GM19395 (cell line): ENCODE measurements around the gene SLC43A2.

Experiments
- ATAC-seq: cut with Tn5 transposase; IDR thresholded peaks from one replicate; pipeline ENCODE4 v1.9.1; 2021; ENCODE audit warnings: mild to moderate bottlenecking, moderate library complexity; ENCODE audit not compliant: unreplicated experiment

Gene SLC43A2

DNA sequence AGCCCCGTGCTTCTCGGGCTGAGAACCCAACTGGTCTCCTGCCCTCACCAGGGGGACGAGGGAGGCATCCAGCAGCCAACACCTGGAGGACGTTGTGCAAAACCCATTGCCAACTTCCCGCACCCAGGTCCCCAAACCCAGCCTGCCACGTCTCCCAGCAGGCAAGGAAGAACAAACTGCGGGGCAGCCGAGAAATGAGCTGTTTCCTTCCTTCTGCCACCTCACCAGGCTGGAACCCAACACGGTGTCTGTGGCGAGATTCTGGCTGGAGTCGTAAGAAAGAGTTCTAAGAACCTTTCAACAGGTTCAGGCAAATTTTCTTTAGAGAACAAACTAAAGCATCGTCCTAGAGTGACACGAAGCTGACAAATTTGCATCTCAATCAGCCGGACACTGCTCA lies 3.6 kb downstream of the SLC43A2 start:
- ATAC-seq: no peak

DNA sequence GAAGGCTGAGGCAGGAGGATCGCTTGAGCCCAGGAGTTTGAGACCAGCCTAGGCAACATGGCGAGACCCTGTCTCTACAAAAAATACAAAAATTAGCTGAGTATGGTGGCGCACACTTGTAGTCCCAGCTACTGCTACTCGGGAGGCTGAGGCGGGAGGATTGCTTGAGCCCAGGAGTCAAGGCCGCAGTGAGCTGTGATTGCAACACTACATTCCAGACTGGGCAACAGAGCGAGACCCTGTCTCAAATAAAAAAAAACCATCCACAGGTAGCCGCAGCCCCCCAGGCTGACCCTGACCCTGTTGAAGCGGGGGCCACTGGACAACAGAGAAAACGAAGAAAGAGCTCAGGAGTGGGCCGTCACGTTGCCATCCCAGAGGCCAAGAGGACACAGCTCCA lies 4.0 kb downstream of the SLC43A2 start:
- no peak for ATAC-seq

- no peak for ATAC-seq
Observed at GRCh38 chr17:1623057-1623630, 5.5 kb downstream of the SLC43A2 start.

- no peak for ATAC-seq
Observed at GRCh38 chr17:1621273-1621954, 7.2 kb downstream of the SLC43A2 start.

- ATAC-seq: no peak
Observed at GRCh38 chr17:1620486-1620885, 8.1 kb downstream of the SLC43A2 start.

DNA sequence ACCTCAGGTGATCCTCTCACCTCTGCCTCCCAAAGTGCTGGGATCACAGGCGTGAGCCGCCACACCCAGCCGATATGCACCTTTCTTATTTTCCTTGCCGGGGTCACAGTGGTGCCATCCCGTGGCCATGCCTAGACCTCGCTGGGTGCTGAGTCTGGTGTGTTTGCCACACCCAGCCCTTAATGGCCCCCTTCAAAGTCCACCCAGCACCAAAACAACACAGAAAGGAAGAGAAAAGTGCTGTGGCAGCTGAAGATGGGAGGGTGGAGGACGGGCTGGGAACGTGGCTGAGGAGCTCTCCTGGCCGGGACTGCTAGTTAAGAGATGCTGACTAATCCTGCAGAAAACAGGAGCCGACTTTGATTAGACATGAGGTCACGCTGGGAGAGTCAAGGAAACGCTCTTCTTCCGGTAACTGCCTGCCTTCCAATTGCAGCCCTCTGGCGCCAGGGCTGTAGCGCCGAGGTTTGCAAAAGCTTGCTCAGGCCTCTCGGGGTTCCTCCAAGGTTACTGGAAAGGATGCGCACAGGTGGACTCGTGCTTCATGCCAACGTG lies 10.9 kb downstream of the SLC43A2 start:
- no peak for ATAC-seq

DNA sequence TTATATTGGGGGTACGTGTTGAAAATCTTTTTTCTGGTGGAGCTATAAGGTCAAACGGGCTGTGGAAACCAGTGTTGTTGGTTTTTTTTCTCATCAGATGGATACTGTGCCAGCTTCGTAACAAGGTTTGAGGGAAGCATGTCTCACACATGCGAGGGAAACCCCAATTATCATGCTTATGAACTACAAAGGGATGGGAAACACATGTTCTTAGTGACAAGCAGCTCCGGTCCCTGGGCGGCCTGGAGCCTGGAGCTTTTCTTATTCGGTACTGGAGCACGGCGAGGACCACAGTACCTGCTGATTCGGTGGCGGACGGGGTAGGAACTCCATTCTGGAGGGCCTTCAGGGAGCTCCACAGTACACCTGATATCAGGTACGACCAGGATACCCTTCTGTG lies 12.5 kb downstream of the SLC43A2 start:
- no peak for ATAC-seq

DNA sequence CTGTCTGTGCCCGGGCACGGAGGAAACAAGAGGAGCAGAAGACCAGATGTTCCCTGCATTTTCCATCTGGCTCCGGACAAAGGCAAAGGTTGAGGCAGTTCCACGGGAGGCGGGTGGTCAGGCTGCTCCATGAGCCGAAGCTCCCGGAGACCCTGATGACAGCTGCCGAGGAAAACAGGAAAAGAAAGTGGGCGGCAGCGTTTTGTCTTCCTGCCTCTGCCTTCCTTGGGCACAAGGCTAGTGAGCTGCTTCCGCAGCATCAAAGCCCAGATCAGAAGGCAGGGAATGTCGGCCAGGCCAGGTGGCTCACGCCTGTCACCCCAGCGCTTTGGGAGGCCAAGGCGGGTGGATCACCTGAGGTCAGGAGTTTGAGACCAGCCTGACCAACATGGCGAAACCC lies 16.2 kb downstream of the SLC43A2 start:
- no peak for ATAC-seq

GRCh38 chr17:1611715-1612114 lies 16.9 kb downstream of the SLC43A2 start:
- ATAC-seq: no peak

GRCh38 chr17:1608676-1609075 lies 20.0 kb downstream of the SLC43A2 start:
- ATAC-seq: no peak

DNA sequence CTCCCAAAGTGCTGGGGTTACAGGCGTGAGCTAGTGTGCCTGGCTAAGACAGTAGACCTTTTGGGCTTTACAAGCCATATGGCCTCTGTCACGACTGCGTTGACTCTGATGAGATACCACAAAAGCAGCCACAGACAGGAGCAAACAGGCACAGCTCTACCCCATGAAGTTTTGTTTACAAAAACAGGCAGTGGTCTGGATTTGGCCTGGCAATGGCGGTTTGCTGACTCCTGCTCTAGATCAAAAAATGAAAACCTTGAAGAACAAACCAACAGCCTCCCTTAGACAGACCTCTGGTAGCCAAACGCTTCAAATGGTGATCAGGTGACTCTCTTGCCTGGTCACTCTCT lies 20.7 kb downstream of the SLC43A2 start:
- no peak for ATAC-seq

DNA sequence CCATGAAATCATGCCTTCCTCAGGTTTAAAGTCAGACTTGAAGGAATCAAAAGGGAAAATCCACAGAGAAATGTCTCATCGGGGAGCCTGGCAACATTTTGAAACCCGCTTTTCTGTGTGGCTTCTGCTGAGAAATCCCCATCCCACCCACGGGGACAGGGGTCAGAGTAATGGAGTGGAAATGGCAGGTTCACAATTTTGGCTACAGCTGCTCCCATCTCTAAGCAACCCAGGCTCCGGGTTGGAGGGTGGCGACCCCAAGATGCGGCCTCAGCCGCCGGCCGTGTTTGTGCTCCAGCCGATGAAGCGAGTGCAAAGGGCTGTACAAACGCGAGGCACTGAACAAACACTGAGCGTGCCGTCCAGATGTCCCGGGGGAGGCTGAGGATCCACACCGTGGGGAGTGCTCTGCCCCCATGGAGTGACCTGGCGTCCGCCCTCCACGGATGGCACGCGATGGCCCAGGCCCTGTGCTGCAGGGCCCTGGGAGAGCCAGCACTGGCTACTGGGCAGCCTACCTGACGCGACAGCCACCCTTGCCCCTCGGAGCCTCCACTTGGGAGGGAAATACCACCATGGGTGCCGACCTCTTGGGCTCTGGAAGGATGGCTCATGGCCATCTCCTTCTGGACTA lies 22.2 kb downstream of the SLC43A2 start:
- ATAC-seq: no peak

DNA sequence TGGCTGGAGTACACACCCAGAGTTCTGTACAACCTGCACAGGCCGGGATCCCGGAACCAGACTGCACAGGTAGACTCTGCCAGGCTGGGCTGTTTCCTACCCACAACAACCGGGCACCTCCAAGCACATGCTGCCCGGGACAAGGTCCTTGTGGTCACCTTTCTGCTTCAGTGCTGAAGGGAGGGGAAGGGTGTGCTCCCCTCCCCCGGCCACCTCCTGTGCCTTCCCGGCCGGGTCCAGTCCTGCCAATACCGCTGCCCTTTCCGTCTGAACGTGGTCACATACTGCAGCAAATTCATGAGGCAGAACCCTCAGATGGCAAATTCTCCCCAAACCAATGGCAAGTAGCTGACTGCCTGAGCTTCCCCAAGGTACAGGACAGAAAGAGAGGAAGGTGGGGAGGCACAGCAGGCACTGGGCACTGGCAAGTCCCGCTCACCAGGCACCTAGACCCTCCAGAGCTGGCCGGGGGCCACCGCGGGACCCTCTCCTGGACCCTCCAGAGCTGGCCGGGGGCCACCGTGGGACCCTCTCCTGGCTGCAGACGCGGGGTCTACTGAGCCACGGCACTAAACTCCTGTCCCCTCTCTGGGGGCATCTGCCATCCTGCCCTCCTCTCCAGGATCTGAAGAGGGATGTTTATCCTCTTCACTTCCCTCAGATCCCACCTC lies 22.8 kb downstream of the SLC43A2 start:
- ATAC-seq: no peak

DNA sequence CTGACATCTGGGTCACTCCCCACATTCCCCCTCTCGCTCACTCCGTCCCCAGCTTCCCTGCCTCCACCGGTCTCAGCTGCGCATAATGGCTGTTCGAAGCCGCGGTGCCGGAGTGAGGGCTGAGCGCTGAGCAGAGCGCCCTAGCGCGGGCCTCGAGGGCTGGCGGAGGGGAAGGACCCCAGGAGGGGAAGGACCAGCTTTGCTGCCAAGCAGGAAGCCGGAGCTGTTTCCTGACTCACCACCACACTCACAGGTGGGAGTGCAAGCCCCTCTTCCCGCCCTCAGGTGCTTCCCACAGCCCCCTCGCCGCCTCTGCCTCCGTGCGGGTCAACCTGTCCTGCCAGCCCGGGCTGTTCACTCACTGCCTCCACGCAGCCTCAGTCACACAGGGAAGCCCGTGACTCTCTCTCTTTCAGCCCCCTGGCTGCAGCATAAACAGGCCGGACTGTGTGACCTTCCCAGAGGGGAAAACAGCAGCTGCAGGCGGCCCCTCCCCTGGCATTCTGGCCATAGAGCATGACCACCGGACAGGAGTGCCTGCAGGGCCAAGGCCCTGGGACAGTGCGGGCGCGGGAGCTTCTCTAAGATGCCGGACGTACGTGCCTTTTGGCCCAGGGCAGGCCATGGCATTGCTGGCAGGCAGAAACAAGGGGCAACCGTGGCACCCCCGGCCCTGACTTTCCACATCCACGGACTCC lies 23.7 kb downstream of the SLC43A2 start:
- ATAC-seq: no peak

GRCh38 chr17:1601571-1601970 lies 27.1 kb downstream of the SLC43A2 start:
- no peak for ATAC-seq

DNA sequence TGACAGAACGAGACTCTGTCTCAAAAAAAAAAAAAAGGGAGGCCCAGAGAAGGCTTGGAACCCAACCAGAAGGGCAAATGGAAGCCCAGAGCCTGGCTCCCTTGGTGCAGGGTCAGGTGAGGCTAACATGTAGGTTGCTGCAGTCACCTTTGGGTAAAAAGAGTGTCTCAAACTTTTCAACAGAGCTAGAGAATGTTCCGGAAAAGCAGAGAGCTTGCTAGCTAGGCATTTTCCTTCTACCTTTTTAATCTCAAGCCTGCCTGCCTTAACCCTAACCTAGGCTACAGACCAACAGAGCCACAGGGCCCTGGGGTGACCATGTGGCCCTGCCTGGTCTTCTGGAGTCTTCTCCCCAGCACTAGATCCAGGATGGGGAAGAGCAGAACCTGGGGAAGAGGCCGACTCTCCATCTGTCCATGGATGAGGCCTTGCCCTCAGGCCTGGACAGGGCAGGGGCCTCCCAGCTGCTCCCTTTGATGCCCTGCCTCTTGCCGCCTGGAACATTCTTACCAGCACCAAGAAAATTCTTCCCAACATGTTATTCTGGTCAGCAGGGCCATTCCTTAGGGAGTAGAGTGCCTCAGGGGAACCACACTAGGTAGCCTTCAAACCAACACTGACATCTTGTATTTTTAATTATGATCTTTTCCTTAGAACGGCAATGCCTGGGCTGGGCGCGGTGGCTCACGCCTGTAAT lies 30.1 kb downstream of the SLC43A2 start:
- ATAC-seq: no peak

DNA sequence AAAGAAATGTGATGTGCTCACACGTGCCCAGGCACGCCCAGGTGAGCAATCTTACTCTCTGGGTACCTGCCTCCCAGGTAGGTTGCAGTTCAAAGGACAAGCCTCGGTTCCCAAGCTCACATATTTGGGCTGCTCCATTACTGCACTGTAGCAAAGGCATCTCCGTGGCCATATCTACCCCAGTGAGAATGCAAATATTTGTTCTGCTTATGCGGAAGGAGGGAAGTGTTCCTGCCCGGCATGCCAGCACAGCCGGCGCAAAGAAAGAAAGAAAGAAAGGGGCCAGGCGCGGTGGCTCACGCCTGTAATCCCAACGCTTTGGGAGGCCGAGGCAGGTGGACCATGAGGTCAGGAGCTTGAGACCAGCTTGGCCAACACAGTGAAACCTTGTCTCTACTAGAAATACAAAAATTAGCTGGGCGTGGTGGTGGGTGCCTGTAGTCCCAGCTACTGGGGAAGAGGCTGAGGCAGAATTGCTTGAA lies 30.7 kb downstream of the SLC43A2 start:
- ATAC-seq: no peak

GRCh38 chr17:1593630-1593931 lies 35.1 kb downstream of the SLC43A2 start:
- ATAC-seq: no peak

DNA sequence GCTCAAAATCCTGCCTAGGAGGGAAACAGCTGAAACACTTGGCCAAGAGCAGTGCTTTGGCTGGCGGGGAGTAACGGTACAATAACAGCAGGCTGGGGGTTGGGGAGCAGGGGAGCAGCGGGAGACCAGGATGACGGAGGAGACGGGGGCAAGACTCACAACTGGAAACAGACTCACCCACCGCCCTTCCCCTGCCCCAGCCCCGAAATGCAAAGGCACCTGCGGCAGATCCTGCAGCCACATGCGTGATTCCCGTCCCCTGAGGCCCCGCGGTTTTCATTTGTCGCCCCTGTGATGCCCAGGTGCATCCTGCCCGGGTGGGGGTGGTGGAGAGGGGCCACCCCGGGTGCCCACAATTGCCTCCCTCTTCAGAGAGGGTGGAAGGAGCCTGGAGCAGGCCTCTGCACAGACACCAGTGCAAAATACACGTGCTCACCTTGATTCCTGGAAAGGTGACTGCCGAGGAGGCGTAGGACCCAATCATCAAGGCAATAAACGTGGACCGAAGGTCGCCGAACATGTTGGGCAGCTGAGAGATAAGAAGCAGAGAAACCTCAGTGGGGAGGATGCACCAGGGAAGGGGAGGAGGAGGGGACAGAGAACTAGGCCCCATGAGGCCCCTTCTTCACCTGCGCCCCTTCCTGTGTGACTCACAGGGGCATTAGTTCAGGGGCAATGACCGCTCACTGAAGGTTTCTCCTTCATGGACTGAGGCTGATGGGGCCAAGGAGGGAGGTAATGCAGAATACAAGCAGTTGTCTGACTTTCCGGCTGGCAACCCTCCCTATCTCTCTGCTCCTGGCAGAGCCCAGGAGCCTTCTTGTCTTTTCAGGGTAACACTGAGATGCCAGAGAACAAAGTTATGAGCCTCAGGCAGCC lies 35.6 kb downstream of the SLC43A2 start:
- ATAC-seq: peak; percentile 56
